Peyer's patch (tissue), 4 donors: ENCODE results near the gene MPPED2.

Source experiments
- CTCF ChIP-seq, 6 experiments: fragments of 450-650 bp in 4 of 6; fragments of 200-600 bp in 2 of 6; sonication (generic) in 1 of 6; IDR thresholded peaks; one replicate each; pipeline ENCODE4 v1.5.1; 2017 to 2019; ENCODE audit warnings: antibody characterized with exemption in 6 of 6, mild to moderate bottlenecking in 3 of 6, moderate library complexity in 1 of 6
- POLR2A ChIP-seq, 2 donors: fragments of 450-650 bp; IDR thresholded peaks; one replicate each; pipeline ENCODE4 v1.5.1; 2017; ENCODE audit warnings: antibody characterized with exemption in 2 of 2, mild to moderate bottlenecking in 2 of 2, moderate library complexity in 2 of 2

GRCh38 chr11:30585125-30585891 is 845 bp downstream of the MPPED2 start:
- TF ChIP-seq CTCF (IDR thresholded peaks at IDR 0.05) = no peak
- no peak for TF ChIP-seq POLR2A (IDR thresholded peaks at IDR 0.05)
